ENCODE measurements around the gene SGCD. TPM values are rescaled to one million over a fixed set of nuclear protein-coding genes. Genes with fewer than 3 reads are reported as not detected.

SGCD gene
- polyA plus RNA-seq, 1 donor (not counting 4 experiments of a cell fraction or from before 2014, with no cell fraction given): not detected

GRCh38 chr5:156451505-156451904, 124.5 kb downstream of the SGCD start:
- H3K4me1 ChIP-seq (ENCODE audit: control insufficient read depth, extremely low read depth, insufficient read depth, low read length): no peaks in the 10 kb centered on the region

GRCh38 chr5:156456857-156457256, 129.9 kb downstream of the SGCD start:
- Histone ChIP-seq H4K20me1 (ENCODE audit: control insufficient read depth, extremely low read depth, insufficient read depth, low read length) (no peaks in the 10 kb centered on the region), H3K27ac (ENCODE audit: control insufficient read depth, insufficient read depth, low read length) (no peak overlapping the region), H3K4me2 (ENCODE audit: control insufficient read depth, extremely low read depth, insufficient read depth, low read depth, low read length) (no peak overlapping the region), H3K9me3 (ENCODE audit: control insufficient read depth, low read depth, low read length) (peaks cover 2% of the 10 kb centered on the region), H3K79me2 (ENCODE audit: control insufficient read depth, insufficient read depth, low read length) (no peaks in the 10 kb centered on the region), H3K36me3 (ENCODE audit: control insufficient read depth in 2 of 2, extremely low read depth in 1 of 2, insufficient read depth in 2 of 2, low read length in 2 of 2) (no peaks in the 10 kb centered on the region), H2AFZ (ENCODE audit: control insufficient read depth, low read length) (no peak overlapping the region), H3K9me1 (ENCODE audit: control insufficient read depth, extremely low read depth, insufficient read depth, low read length) (no peaks in the 10 kb centered on the region), H3K4me1 (ENCODE audit: control insufficient read depth, extremely low read depth, insufficient read depth, low read length) (no peaks in the 10 kb centered on the region), H3K27me3 (ENCODE audit: control insufficient read depth, extremely low read depth, insufficient read depth, low read length) (no peaks in the 10 kb centered on the region), H3K4me3 (ENCODE audit: control insufficient read depth in 2 of 3, extremely low read depth in 1 of 3, insufficient read depth in 2 of 3, low read depth in 1 of 3, low read length in 3 of 3) (no peak overlapping the region), H3K9ac (ENCODE audit: control insufficient read depth, extremely low read depth, insufficient read depth, low read length) (no peak overlapping the region)
- no peak for FAIRE-seq
- DNase-seq (ENCODE audit: low read depth, low spot score): no peak
- dilution Hi-C loops (cut with MboI; ENCODE audit: extremely low pct_ligation_motif_present, low sequenced_read_pairs): no loop called here
- TF ChIP-seq CTCF (optimal IDR thresholded peaks at IDR 0.05 in 1 of 3, IDR thresholded peaks at IDR 0.05 in 1 of 3, conservative IDR thresholded peaks at IDR 0.05 in 1 of 3; ENCODE audit: extremely low read depth in 1 of 3, insufficient read depth in 2 of 3, low read length in 3 of 3): no peak

More at GRCh38 chr5:156451505-156451904, 124.5 kb downstream of the SGCD start:
- Histone ChIP-seq H3K9me1 (ENCODE audit: control insufficient read depth, extremely low read depth, insufficient read depth, low read length) (no peaks in the 10 kb centered on the region), H3K9ac (ENCODE audit: control insufficient read depth, extremely low read depth, insufficient read depth, low read length) (no peak overlapping the region), H4K20me1 (ENCODE audit: control insufficient read depth, extremely low read depth, insufficient read depth, low read length) (no peaks in the 10 kb centered on the region), H3K36me3 (ENCODE audit: control insufficient read depth in 2 of 2, extremely low read depth in 1 of 2, insufficient read depth in 2 of 2, low read length in 2 of 2) (no peaks in the 10 kb centered on the region), H3K4me2 (ENCODE audit: control insufficient read depth, extremely low read depth, insufficient read depth, low read depth, low read length) (no peak overlapping the region), H3K27me3 (ENCODE audit: control insufficient read depth, extremely low read depth, insufficient read depth, low read length) (no peaks in the 10 kb centered on the region), H2AFZ (ENCODE audit: control insufficient read depth, low read length) (no peak overlapping the region), H3K27ac (ENCODE audit: control insufficient read depth, insufficient read depth, low read length) (no peak overlapping the region), H3K9me3 (ENCODE audit: control insufficient read depth, low read depth, low read length) (peaks cover 2% of the 10 kb centered on the region), H3K79me2 (ENCODE audit: control insufficient read depth, insufficient read depth, low read length) (no peaks in the 10 kb centered on the region), H3K4me3 (ENCODE audit: control insufficient read depth in 2 of 3, extremely low read depth in 1 of 3, insufficient read depth in 2 of 3, low read depth in 1 of 3, low read length in 3 of 3) (no peak overlapping the region)
- dilution Hi-C loops (cut with MboI; ENCODE audit: extremely low pct_ligation_motif_present, low sequenced_read_pairs): no loop called here
- TF ChIP-seq EZH2 (IDR thresholded peaks at IDR 0.05; ENCODE audit: low read length): no peak
- no peak for TF ChIP-seq CTCF (optimal IDR thresholded peaks at IDR 0.05 in 1 of 3, IDR thresholded peaks at IDR 0.05 in 1 of 3, conservative IDR thresholded peaks at IDR 0.05 in 1 of 3; ENCODE audit: extremely low read depth in 1 of 3, insufficient read depth in 2 of 3, low read length in 3 of 3)
- no peak for FAIRE-seq
- DNase-seq (ENCODE audit: low read depth, low spot score): no peak
